ENCODE data around the gene EPHA3. TPM values are rescaled to one million over a fixed set of nuclear protein-coding genes. Genes with fewer than 3 reads are reported as not detected.

EPHA3 gene
- total RNA-seq, 2 donors from 2014 or later: 1.3 to 6.0 TPM

GRCh38 chr3:89303701-89304100 is 196.3 kb downstream of the EPHA3 start:
- Histone ChIP-seq H3K36me3 (replicated peaks in 1 of 2; ENCODE audit: insufficient read depth in 1 of 2, low read depth in 2 of 2) (no peaks in the 10 kb centered on the region), H3K27ac (no peak overlapping the region), H3K4me3 (no peak overlapping the region), H3K4me1 (no peaks in the 10 kb centered on the region), H3K9me3 (no peaks in the 10 kb centered on the region), H3K27me3 (no peaks in the 10 kb centered on the region)
- DNase-seq: no peak
- ATAC-seq: no peak
- intact Hi-C loops (cut with DNase I): no loop called here
- TF ChIP-seq POLR2A (IDR thresholded peaks at IDR 0.05) (no peak), CTCF (IDR thresholded peaks at IDR 0.05) (no peak)

GRCh38 chr3:89306540-89306939 is 199.1 kb downstream of the EPHA3 start:
- H3K27ac ChIP-seq: no peak overlapping the region
- H3K4me3 ChIP-seq: no peak overlapping the region
- no peak for TF ChIP-seq CTCF (IDR thresholded peaks at IDR 0.05)
- intact Hi-C loops (cut with DNase I): no loop called here
- no peaks in the 10 kb centered on the region for H3K4me1 ChIP-seq
- H3K9me3 ChIP-seq: no peaks in the 10 kb centered on the region
- no peaks in the 10 kb centered on the region for H3K36me3 ChIP-seq (replicated peaks in 1 of 2; ENCODE audit: insufficient read depth in 1 of 2, low read depth in 2 of 2)
- no peaks in the 10 kb centered on the region for H3K27me3 ChIP-seq
- WGBS, 2 donors: 74 to 77% methylated on average over 2 of the region's 2 CpGs
- no peak for DNase-seq
- no peak for ATAC-seq

GRCh38 chr3:89311581-89311980 is 204.2 kb downstream of the EPHA3 start:
- DNase-seq: no peak
- H3K27ac ChIP-seq: no peak overlapping the region
- WGBS, 2 donors: 56 to 64% methylated on average over 2 of the region's 2 CpGs

GRCh38 chr3:89312141-89312540 is 204.7 kb downstream of the EPHA3 start:
- Histone ChIP-seq H3K27ac (no peak overlapping the region), H3K9me3 (no peaks in the 10 kb centered on the region), H3K27me3 (no peaks in the 10 kb centered on the region), H3K36me3 (replicated peaks in 1 of 2; ENCODE audit: insufficient read depth in 1 of 2, low read depth in 2 of 2) (no peaks in the 10 kb centered on the region), H3K4me3 (no peak overlapping the region), H3K4me1 (no peaks in the 10 kb centered on the region)
- intact Hi-C loops (cut with DNase I): no loop called here
- no peak for TF ChIP-seq CTCF (IDR thresholded peaks at IDR 0.05)
- TF ChIP-seq POLR2A (IDR thresholded peaks at IDR 0.05): no peak
- ATAC-seq (no peak), DNase-seq (no peak)
- 82 to 85% methylated on average over 4 of the region's 4 CpGs for WGBS, 2 donors

More at GRCh38 chr3:89311581-89311980, 204.2 kb downstream of the EPHA3 start:
- Histone ChIP-seq H3K4me1 (no peaks in the 10 kb centered on the region), H3K9me3 (no peaks in the 10 kb centered on the region), H3K27me3 (no peaks in the 10 kb centered on the region), H3K36me3 (replicated peaks in 1 of 2; ENCODE audit: insufficient read depth in 1 of 2, low read depth in 2 of 2) (no peaks in the 10 kb centered on the region), H3K4me3 (no peak overlapping the region)
- no peak for TF ChIP-seq POLR2A (IDR thresholded peaks at IDR 0.05)
- no peak for ATAC-seq
- intact Hi-C loops (cut with DNase I): no loop called here

GRCh38 chr3:89314454-89315098 is 207.2 kb downstream of the EPHA3 start:
- DNase-seq (no peak), ATAC-seq (no peak)
- Histone ChIP-seq H3K36me3 (replicated peaks in 1 of 2; ENCODE audit: insufficient read depth in 1 of 2, low read depth in 2 of 2) (no peaks in the 10 kb centered on the region), H3K4me3 (no peak overlapping the region), H3K9me3 (no peaks in the 10 kb centered on the region), H3K27me3 (no peaks in the 10 kb centered on the region), H3K27ac (no peak overlapping the region), H3K4me1 (no peaks in the 10 kb centered on the region)
- TF ChIP-seq CTCF (IDR thresholded peaks at IDR 0.05) (no peak), POLR2A (IDR thresholded peaks at IDR 0.05) (no peak)
- intact Hi-C loops (cut with DNase I): no loop called here
- 51 to 80% methylated on average over 3 of the region's 3 CpGs for WGBS, 2 donors

Measured in body of pancreas (tissue), 4 donors.